ENCODE measurements around the gene FRMD4A. TPM values are rescaled to one million over a fixed set of nuclear protein-coding genes. Genes with fewer than 3 reads are reported as not detected.

FRMD4A gene
- total and polyA plus RNA-seq, 12 donors = 9.1 to 29.6 (median 14.6) TPM

DNA sequence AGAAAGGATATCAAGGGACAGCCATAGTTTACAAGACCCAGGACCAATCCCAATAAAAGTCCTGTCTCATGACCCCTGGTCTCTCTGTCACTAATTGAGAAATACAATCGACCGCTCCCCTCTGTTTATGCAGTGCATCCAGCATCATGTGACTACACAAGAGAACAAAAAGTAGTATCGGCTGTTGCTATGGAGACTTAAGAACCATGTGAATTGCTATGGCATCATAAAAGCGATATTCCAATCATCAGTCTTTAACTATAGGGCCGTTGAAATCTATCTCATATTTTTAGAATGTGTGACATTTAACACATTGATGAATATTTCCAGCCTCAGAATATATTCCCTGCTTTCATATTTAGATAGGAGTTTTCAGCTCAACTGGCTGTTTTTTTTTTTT, 139.3 kb downstream of the FRMD4A start:
- H3K27ac ChIP-seq = no peak overlapping the region
- 78 to 81% (median 81%) methylated on average over 5 of the region's 5 CpGs for WGBS, 4 donors
- no peaks in the 10 kb centered on the region for H3K36me3 ChIP-seq (replicated peaks in 1 of 2)
- H3K9me3 ChIP-seq (replicated peaks in 1 of 3) = no peaks in the 10 kb centered on the region
- TF ChIP-seq, protein P1, sequence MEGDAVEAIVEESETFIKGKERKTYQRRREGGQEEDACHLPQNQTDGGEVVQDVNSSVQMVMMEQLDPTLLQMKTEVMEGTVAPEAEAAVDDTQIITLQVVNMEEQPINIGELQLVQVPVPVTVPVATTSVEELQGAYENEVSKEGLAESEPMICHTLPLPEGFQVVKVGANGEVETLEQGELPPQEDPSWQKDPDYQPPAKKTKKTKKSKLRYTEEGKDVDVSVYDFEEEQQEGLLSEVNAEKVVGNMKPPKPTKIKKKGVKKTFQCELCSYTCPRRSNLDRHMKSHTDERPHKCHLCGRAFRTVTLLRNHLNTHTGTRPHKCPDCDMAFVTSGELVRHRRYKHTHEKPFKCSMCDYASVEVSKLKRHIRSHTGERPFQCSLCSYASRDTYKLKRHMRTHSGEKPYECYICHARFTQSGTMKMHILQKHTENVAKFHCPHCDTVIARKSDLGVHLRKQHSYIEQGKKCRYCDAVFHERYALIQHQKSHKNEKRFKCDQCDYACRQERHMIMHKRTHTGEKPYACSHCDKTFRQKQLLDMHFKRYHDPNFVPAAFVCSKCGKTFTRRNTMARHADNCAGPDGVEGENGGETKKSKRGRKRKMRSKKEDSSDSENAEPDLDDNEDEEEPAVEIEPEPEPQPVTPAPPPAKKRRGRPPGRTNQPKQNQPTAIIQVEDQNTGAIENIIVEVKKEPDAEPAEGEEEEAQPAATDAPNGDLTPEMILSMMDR (IDR thresholded peaks at IDR 0.05) = no peak
- TF ChIP-seq POLR2A (IDR thresholded peaks at IDR 0.05) = no peak
- no peaks in the 10 kb centered on the region for H3K27me3 ChIP-seq
- no peak overlapping the region for H3K4me3 ChIP-seq
- H3K4me1 ChIP-seq (replicated peaks in 1 of 2) = no peaks in the 10 kb centered on the region
- DNase-seq = no peak
- intact Hi-C loops (cut with DNase I) = loop anchor here in 1 of 2 donors (10.0 kb wide), 1 partner anchor 283 kb away; no protein-coding TSS in a partner anchor

DNA sequence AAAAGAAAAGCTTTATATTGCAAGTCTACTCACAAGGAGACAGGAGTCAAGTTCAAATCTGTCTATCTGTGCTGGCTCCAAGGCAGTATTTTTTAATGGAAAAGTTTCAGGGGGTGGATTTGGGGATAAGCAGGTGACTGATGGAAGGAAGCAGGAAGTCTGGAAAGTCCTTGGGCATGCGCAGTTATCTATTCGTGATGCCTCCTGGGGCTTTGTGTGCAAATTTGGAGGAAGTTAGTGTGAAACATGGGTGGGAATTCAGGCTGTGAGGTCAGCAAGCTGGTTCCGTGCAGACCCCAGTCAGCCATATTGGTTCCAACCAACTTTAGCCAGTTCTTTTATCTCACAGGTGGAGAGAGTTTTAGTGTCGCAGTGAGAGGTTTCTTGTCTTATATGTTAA, 140.0 kb downstream of the FRMD4A start:
- no peak overlapping the region for H3K4me3 ChIP-seq
- DNase-seq = no peak
- no peaks in the 10 kb centered on the region for H3K9me3 ChIP-seq (replicated peaks in 1 of 3)
- intact Hi-C loops (cut with DNase I) = loop anchor here in 1 of 2 donors (10.0 kb wide), 1 partner anchor 284 kb away; no protein-coding TSS in a partner anchor
- 66 to 88% (median 71%) methylated on average over 4 of the region's 4 CpGs for WGBS, 4 donors
- TF ChIP-seq, protein P1 (IDR thresholded peaks at IDR 0.05) = no peak
- TF ChIP-seq POLR2A (IDR thresholded peaks at IDR 0.05) = no peak
- H3K36me3 ChIP-seq (replicated peaks in 1 of 2) = no peaks in the 10 kb centered on the region
- no peaks in the 10 kb centered on the region for H3K27me3 ChIP-seq
- H3K4me1 ChIP-seq (replicated peaks in 1 of 2) = no peaks in the 10 kb centered on the region
- no peak overlapping the region for H3K27ac ChIP-seq

DNA sequence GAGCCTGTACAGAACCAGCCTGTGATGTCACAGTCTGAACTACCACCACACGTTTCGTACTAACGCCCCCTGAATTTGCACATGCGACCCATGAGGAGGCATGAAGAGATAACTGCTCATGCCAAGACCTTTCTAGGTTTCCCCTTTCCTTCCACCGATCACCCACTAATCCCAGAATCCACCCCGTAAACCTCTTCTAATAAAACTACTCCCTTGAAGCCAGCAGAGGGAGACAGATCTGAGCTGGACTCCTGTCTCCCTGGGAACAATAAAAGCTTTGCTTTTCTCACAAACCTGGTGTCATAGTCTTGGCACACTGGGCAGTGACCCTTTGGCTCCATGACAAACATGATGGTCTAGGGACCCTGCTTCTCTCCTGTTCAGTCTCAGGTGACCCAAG, 144.5 kb downstream of the FRMD4A start:
- H3K27ac ChIP-seq = no peak overlapping the region
- peaks cover 7% of the 10 kb centered on the region for H3K27me3 ChIP-seq
- H3K4me3 ChIP-seq = no peak overlapping the region
- intact Hi-C loops (cut with DNase I) = no loop called here
- no peaks in the 10 kb centered on the region for H3K4me1 ChIP-seq (replicated peaks in 1 of 2)
- H3K9me3 ChIP-seq (replicated peaks in 1 of 3) = no peaks in the 10 kb centered on the region
- no peak for DNase-seq
- WGBS, 4 donors = 79 to 84% (median 81%) methylated on average over 6 of the region's 6 CpGs
- TF ChIP-seq, protein P1 (IDR thresholded peaks at IDR 0.05) = no peak
- TF ChIP-seq POLR2A (IDR thresholded peaks at IDR 0.05) = no peak
- H3K36me3 ChIP-seq (replicated peaks in 1 of 2) = no peaks in the 10 kb centered on the region

DNA sequence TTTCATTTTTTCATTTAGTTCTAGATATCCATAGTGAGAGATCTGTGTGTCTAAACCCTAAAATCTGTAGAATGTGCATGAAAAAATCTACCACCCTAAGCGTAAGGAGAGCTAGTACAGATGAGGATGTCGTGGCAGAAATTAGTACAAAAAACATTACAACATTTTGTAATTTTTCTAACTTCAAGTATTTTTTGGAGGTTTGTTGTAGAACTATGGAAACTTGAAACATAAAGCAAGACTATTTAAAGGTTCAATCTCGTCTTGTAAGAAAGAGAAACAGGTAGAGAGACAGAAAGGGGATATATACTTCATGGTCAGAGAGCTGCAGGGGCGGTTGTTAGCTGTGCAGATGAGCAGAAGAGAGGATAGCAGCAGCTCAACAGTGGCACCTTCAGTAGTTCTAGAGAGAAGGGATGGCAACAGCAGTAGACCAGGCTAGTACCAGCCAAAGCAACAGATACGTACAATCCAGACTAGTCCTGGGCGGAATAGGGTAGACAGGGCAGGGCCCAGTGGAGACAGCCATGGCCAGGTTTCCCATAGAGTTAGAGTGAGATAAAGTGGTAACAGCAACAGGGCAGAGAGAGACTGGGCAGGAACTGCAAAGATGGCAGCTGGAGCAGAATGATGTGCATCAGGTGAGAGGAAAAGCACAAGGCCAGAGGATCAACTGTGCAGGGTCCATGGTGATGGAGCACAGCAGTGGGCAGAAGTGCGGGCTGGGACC, 145.2 kb downstream of the FRMD4A start:
- 54 to 65% (median 59%) methylated on average over 7 of the region's 7 CpGs for WGBS, 4 donors
- TF ChIP-seq, protein P1 (IDR thresholded peaks at IDR 0.05) = no peak
- no peak for TF ChIP-seq POLR2A (IDR thresholded peaks at IDR 0.05)
- H3K36me3 ChIP-seq (replicated peaks in 1 of 2) = no peaks in the 10 kb centered on the region
- no peaks in the 10 kb centered on the region for H3K9me3 ChIP-seq (replicated peaks in 1 of 3)
- peaks cover 7% of the 10 kb centered on the region for H3K27me3 ChIP-seq
- no peaks in the 10 kb centered on the region for H3K4me1 ChIP-seq (replicated peaks in 1 of 2)
- intact Hi-C loops (cut with DNase I) = no loop called here
- H3K27ac ChIP-seq = no peak overlapping the region
- H3K4me3 ChIP-seq = no peak overlapping the region
- DNase-seq = no peak
